Subcutaneous adipose tissue (tissue), 4 donors: Measurements from ENCODE around the gene GSTA3. TPM values are rescaled to one million over a fixed set of nuclear protein-coding genes. Genes with fewer than 3 reads are reported as not detected.

Source experiments
- CTCF ChIP-seq: fragments of 450-650 bp; IDR thresholded peaks from one replicate; pipeline ENCODE4 v1.5.1; 2016; ENCODE audit warnings: low read depth, mild to moderate bottlenecking, control low read depth, antibody characterized with exemption, moderate library complexity
- total RNA-seq, 4 donors: library from RNA; depleted of rRNA; stranded (reverse); fragments of >200 nt; gene quantifications; one replicate each; pipeline ENCODE4 v1.1.0, GENCODE V29; 2016

Gene GSTA3
- not detected for total RNA-seq

- TF ChIP-seq CTCF = no peak
Measured at GRCh38 chr6:52909531-52909930, at the start of gene GSTA3. TSS of gene GSTA3 (minus strand) at chr6:52909698. CDS start at chr6:52905834, 3,864 bp downstream.

GRCh38 chr6:52958546-52959255 is 49.2 kb upstream of the GSTA3 start:
- no peak for TF ChIP-seq CTCF

GRCh38 chr6:52955871-52956270 is 46.4 kb upstream of the GSTA3 start:
- no peak for TF ChIP-seq CTCF

GRCh38 chr6:52953911-52954839 is 44.7 kb upstream of the GSTA3 start:
- TF ChIP-seq CTCF = no peak

GRCh38 chr6:52946306-52946705 is 36.8 kb upstream of the GSTA3 start:
- TF ChIP-seq CTCF = no peak

- no peak for TF ChIP-seq CTCF
Measured at GRCh38 chr6:52942221-52942620, 32.7 kb upstream of the GSTA3 start.

- TF ChIP-seq CTCF = no peak
Measured at GRCh38 chr6:52937908-52938307, 28.4 kb upstream of the GSTA3 start.
